GM19238 (cell line): Measurements from ENCODE around the gene CCL24.
"Not testable (repeated sequence)": the region's sequence is repeated elsewhere in the genome, so short reads cannot be mapped to it uniquely, and the experiment has no call there.

ENCODE experiments used
- DNase-seq: peaks from one replicate; pipeline ENCODE4 v3.0.0; 2011; ENCODE audit warnings: low spot score; ENCODE audit not compliant: insufficient read length

The CCL24 gene

GRCh38 chr7:75783058-75783457 is 30.5 kb downstream of the CCL24 start:
- not testable (repeated sequence) for DNase-seq

DNA sequence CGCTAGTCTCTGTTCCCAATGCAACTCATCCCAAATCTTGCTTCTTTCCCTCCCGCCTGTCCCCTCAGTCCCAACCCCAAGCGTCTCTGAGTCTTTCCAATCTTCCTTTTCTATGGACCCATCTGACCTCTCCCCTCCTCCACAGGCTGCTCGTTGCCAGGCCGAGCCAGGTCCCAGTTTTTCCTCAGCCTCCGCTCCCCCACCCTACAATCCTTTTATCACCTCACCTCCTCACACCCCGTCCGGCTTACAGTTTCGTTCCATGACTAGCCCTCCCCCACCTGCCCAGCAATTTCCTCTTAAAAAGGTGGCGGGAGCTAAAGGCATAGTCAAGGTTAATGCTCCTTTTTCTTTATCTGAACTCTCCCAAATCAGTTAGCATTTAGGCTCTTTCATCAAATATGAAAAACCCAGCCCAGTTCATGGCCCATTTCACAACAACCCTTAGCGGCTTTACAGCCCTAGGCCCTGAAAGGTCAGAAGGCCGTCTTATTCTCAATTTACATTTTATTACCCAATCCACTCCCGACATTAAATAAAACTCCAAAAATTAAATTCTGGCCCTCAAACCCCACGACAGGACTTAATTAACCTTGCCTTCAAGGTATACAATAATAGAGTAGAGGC is 32.8 kb downstream of the CCL24 start:
- not testable (repeated sequence) for DNase-seq

GRCh38 chr7:75779516-75779915 is 34.1 kb downstream of the CCL24 start:
- DNase-seq = not testable (repeated sequence)

DNA sequence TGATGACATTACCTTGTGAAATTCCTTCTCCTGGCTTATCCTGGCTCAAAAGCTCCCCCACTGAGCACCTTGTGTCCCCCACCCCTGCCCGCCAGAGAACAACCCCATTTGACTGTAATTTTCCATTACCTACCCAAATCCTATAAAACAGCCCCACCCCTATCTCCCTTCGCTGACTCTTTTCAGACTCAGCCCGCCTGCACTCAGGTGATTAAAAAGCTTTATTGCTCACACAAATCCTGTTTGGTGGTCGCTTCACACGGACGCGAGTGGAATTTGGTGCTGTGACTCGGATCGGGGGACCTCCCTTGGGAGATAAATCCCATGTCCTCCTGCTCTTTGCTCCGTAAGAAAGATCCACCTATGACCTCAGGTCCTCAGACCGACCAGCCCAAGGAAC is 34.6 kb downstream of the CCL24 start:
- not testable (repeated sequence) for DNase-seq

DNA sequence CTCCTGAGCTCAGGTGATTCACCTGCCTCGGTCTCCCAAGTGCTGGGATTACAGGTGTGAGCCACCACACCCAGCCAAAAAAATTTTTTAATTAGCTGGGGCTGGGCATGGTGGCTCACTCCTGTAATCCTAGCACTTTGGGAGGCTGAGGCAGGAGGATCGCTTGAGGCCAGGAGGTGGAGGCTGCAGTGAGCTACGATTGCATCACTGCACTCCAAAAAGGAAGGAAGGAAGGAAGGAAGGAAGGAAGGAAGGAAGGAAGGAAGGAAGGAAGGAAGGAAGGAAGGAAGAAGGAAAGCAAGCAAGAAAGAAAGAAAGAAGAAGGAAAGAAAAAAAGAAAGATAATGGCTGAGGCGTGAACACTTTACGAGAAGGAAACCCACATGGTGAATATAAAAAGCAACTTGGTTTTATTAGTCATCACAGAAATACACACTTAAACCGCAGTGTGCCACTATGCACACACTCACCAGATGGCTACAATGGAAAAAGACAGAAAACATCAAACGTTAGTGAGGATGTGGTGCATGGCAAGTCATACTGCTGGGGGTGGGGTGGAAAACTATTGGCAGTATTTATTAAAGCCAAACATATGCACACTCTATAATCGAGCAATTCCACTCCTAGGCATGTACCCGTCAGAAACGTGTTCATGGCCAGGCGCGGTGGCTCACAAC is 37.2 kb downstream of the CCL24 start:
- DNase-seq = no peak

GRCh38 chr7:75773958-75774357 is 39.6 kb downstream of the CCL24 start:
- not testable (repeated sequence) for DNase-seq

- no peak for DNase-seq
Observed at GRCh38 chr7:75772081-75773077, 41.2 kb downstream of the CCL24 start, which contains the start of gene CCL26. Gene CCL26 (minus strand): TSS chr7:75772211. CDS start chr7:75772176, 35 bp downstream.

- DNase-seq = no peak
Observed at GRCh38 chr7:75771224-75771623, 42.4 kb downstream of the CCL24 start.

DNA sequence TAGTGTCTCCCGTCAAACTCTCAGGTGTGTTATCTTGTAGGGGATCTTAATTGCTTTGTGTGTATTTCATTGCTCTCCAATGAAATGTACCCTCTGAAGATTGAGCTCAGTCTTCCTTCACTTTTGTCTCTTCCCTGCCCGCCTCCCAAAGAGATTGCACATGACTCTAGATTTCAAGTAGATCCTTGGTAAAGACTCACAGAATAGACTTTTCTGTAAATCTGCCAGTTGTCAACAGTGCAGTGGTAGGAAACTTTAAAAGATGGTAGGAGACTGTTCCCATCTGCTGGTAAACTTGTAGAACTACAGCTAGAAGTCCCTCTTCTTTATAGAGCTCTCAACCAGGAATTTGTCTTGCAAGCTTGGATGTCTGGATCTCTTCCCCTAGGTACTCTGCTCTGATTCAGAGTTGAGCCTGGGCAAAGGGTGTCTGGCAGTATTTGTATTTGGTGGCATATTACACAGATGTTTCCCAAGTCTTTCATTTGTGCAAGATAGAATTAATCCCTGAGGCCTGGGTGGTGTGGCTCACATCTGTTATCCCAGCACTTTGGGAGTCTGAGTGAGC is 51.2 kb downstream of the CCL24 start:
- peak; percentile 47 for DNase-seq

DNA sequence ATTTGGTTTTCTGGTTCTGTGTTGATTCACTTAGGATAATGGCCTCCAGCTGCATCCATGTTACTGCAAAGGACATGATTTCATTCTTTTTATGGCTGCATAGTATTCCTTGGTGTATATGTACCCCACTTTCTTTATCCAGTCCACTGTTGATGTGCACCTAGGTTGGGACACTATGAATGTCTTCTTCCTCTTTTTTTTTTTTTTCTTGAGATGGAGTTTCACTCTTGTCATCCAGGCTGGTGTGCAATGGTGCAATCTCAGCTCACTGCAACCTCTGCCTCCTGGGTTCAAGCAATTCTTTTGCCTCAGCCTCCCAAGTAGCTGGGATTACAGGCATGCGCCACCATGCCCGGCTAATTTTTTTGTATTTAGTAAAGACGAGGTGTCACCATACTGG is 51.8 kb downstream of the CCL24 start:
- DNase-seq = not testable (repeated sequence)
